ENCODE data around the gene RARB.

DNA sequence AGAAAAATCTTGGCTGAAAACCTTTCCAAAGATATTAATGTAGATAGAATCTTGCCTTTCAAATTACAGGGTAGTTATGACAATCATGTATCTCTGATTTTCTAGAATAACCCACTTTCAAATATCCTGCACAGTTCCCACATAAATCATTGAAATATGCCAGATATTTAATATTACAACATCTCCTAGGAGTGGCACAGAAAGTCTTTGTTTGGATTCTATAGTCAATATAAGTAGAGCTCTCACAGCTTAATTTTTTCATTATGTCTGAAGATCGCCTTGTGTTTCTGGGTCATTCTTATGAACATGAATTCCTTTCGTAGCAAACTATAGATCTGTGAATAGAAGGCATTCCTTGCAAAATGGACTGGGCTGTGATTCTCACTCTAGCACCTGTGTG is 5.0 kb downstream of the RARB start:
- TF ChIP-seq, protein P1, sequence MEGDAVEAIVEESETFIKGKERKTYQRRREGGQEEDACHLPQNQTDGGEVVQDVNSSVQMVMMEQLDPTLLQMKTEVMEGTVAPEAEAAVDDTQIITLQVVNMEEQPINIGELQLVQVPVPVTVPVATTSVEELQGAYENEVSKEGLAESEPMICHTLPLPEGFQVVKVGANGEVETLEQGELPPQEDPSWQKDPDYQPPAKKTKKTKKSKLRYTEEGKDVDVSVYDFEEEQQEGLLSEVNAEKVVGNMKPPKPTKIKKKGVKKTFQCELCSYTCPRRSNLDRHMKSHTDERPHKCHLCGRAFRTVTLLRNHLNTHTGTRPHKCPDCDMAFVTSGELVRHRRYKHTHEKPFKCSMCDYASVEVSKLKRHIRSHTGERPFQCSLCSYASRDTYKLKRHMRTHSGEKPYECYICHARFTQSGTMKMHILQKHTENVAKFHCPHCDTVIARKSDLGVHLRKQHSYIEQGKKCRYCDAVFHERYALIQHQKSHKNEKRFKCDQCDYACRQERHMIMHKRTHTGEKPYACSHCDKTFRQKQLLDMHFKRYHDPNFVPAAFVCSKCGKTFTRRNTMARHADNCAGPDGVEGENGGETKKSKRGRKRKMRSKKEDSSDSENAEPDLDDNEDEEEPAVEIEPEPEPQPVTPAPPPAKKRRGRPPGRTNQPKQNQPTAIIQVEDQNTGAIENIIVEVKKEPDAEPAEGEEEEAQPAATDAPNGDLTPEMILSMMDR (IDR thresholded peaks at IDR 0.05), result no peak
- no peak for TF ChIP-seq POLR2A (IDR thresholded peaks at IDR 0.05)
- no peak for TF ChIP-seq POLR2AphosphoS5 (IDR thresholded peaks at IDR 0.05; ENCODE audit: insufficient read depth in 1 of 2, low read depth in 1 of 2)

All from vagina (tissue), 2 donors.